GM13976 (cell line): ENCODE measurements around the gene EDEM1.

Experiments used
- DNase-seq: peaks from one replicate; pipeline ENCODE4 v3.0.0; 2012; ENCODE audit warnings: low spot score
- CTCF ChIP-seq: IDR thresholded peaks from 2 replicates; pipeline ENCODE4 v1.5.1; 2012; ENCODE audit warnings: borderline replicate concordance, mild to moderate bottlenecking; ENCODE audit not compliant: insufficient read depth; ENCODE audit errors: extremely low read depth, missing control alignments, control extremely low read depth
- in situ Hi-C: fragments of 300-500 bp; cut with MboI; formaldehyde crosslinking; loops from one replicate; pipeline ENCODE4 v1.12.0; 2022; ENCODE audit warnings: low sequenced_read_pairs, mixed read lengths, inconsistent platforms; ENCODE audit not compliant: unreplicated experiment

The EDEM1 gene

GRCh38 chr3:5227812-5228211 is 40.3 kb downstream of the EDEM1 start:
- no peak for DNase-seq
- TF ChIP-seq CTCF, result no peak
- in situ Hi-C loops, result no loop called here

GRCh38 chr3:5229414-5229813 is 41.9 kb downstream of the EDEM1 start:
- no peak for TF ChIP-seq CTCF

GRCh38 chr3:5231074-5231473 is 43.6 kb downstream of the EDEM1 start:
- no peak for TF ChIP-seq CTCF
- no peak for DNase-seq
- in situ Hi-C loops, result no loop called here

More at GRCh38 chr3:5229414-5229813, 41.9 kb downstream of the EDEM1 start:
- no peak for DNase-seq
- in situ Hi-C loops, result no loop called here

- no peak for DNase-seq
- TF ChIP-seq CTCF, result no peak
- in situ Hi-C loops, result no loop called here
These were observed 44.0 kb downstream of the EDEM1 start for GRCh38 chr3:5231487-5231886.

GRCh38 chr3:5232570-5232969 is 45.1 kb downstream of the EDEM1 start:
- peak; percentile 8 for TF ChIP-seq CTCF
- in situ Hi-C loops, result no loop called here
- DNase-seq, result no peak

- in situ Hi-C loops, result no loop called here
- no peak for DNase-seq
- no peak for TF ChIP-seq CTCF
These were observed 45.5 kb downstream of the EDEM1 start for GRCh38 chr3:5233026-5233425.

- in situ Hi-C loops, result no loop called here
- TF ChIP-seq CTCF, result no peak
- DNase-seq, result no peak
These were observed 48.1 kb downstream of the EDEM1 start for GRCh38 chr3:5235655-5236054.
